GM12878 (cell line): ENCODE results near the gene LURAP1L.

ENCODE experiments used
- PML ChIP-seq: IDR thresholded peaks from 2 replicates; pipeline ENCODE4 v1.6.1; 2012; ENCODE audit warnings: low read length, inconsistent platforms
- TF ChIP-seq, protein P1 (sequence below): fragments of 150-350 bp; IDR thresholded peaks from 2 replicates; pipeline ENCODE4 v1.6.1; 2014; ENCODE audit warnings: mild to moderate bottlenecking, low read depth, low read length

DNA sequence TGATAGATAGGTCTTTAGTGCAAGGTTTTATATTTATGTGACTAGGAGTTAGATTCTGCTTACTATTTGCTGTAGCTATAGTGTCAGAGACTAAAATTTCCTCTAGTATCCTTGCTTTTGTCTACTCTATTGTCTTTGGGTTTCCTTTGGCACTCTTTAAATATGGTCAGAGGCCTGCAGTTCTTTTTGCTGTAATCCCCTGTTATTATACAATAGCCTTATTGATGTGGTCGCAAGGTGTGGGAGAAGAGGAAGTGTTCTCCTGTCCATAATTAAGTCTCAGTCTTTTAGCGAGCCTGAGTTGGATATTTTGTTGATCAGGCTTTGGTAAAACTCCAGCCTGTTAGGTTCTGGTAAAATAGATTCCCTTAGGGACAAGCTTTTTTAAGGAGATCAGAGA, 34.9 kb downstream of the LURAP1L start:
- no peak for TF ChIP-seq PML
- TF ChIP-seq, protein P1, sequence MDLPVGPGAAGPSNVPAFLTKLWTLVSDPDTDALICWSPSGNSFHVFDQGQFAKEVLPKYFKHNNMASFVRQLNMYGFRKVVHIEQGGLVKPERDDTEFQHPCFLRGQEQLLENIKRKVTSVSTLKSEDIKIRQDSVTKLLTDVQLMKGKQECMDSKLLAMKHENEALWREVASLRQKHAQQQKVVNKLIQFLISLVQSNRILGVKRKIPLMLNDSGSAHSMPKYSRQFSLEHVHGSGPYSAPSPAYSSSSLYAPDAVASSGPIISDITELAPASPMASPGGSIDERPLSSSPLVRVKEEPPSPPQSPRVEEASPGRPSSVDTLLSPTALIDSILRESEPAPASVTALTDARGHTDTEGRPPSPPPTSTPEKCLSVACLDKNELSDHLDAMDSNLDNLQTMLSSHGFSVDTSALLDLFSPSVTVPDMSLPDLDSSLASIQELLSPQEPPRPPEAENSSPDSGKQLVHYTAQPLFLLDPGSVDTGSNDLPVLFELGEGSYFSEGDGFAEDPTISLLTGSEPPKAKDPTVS = no peak
